ENCODE measurements around the gene ZFYVE27. TPM values are rescaled to one million over a fixed set of nuclear protein-coding genes. Genes with fewer than 3 reads are reported as not detected.

The ZFYVE27 gene
- total RNA-seq, 2 donors from 2014 or later = 24.8 to 25.5 TPM

DNA sequence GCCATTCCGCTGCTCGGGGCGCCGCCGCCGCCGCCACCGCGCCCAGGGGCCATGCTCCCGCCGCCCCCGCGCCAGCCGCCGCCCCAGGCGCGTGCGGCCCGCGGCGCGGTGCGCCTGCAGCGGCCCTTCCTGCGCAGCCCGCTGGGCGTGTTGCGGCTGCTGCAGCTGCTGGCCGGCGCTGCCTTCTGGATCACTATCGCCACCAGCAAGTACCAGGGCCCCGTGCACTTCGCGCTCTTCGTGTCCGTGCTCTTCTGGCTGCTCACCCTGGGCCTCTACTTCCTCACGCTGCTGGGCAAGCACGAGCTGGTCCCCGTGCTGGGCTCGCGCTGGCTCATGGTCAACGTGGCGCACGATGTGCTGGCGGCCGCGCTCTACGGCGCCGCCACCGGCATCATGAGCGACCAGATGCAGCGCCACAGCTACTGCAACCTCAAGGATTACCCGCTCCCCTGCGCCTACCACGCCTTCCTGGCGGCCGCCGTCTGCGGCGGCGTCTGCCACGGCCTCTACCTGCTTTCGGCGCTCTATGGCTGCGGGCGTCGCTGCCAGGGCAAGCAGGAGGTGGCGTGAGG lies 23.0 kb upstream of the ZFYVE27 start:
- H3K9me3 ChIP-seq = no peaks in the 10 kb centered on the region
- TF ChIP-seq CTCF (IDR thresholded peaks at IDR 0.05) = peak; percentile 27
- no peak for DNase-seq (ENCODE audit: low spot score)
- no peaks in the 10 kb centered on the region for H3K27me3 ChIP-seq (replicated peaks; ENCODE audit: insufficient read depth)
- H3K27ac ChIP-seq = peak overlapping the region; percentile 96 to 98
- peaks cover 12% of the 10 kb centered on the region for H3K36me3 ChIP-seq
- ATAC-seq (ENCODE audit: insufficient number of reproducible peaks, low FRiP score, low read depth) = peak; percentile 56
- H3K4me1 ChIP-seq (ENCODE audit: control insufficient read depth in 1 of 2, low read depth in 2 of 2) = peaks cover 56 to 75% of the 10 kb centered on the region in 2 donors
- H3K4me3 ChIP-seq = peak overlapping the region; percentile 86

GRCh38 chr10:97714401-97715258 lies 22.3 kb upstream of the ZFYVE27 start:
- H3K27ac ChIP-seq = peak overlapping the region; percentile 96 to 98
- peaks cover 12% of the 10 kb centered on the region for H3K36me3 ChIP-seq
- ATAC-seq (ENCODE audit: insufficient number of reproducible peaks, low FRiP score, low read depth) (peak; percentile 30), DNase-seq (ENCODE audit: low spot score) (peak; percentile 34)
- no peak for TF ChIP-seq CTCF (IDR thresholded peaks at IDR 0.05)
- H3K4me1 ChIP-seq (ENCODE audit: control insufficient read depth in 1 of 2, low read depth in 2 of 2) = peaks cover 58 to 76% of the 10 kb centered on the region in 2 donors
- no peaks in the 10 kb centered on the region for H3K27me3 ChIP-seq (replicated peaks; ENCODE audit: insufficient read depth)
- no peaks in the 10 kb centered on the region for H3K9me3 ChIP-seq
- peak overlapping the region; percentile 86 for H3K4me3 ChIP-seq

- no peak for ATAC-seq (ENCODE audit: insufficient number of reproducible peaks, low FRiP score, low read depth)
- H3K27ac ChIP-seq = peak overlapping the region; percentile 96 to 98
- no peak for TF ChIP-seq CTCF (IDR thresholded peaks at IDR 0.05)
- no peaks in the 10 kb centered on the region for H3K9me3 ChIP-seq
- H3K36me3 ChIP-seq = peaks cover 12% of the 10 kb centered on the region
- peak overlapping the region; percentile 86 for H3K4me3 ChIP-seq
- no peaks in the 10 kb centered on the region for H3K27me3 ChIP-seq (replicated peaks; ENCODE audit: insufficient read depth)
- peaks cover 53 to 70% of the 10 kb centered on the region in 2 donors for H3K4me1 ChIP-seq (ENCODE audit: control insufficient read depth in 1 of 2, low read depth in 2 of 2)
- DNase-seq (ENCODE audit: low spot score) = no peak
These were observed 21.6 kb upstream of the ZFYVE27 start for GRCh38 chr10:97715259-97715874.

- peaks cover 41 to 55% of the 10 kb centered on the region in 2 donors for H3K4me1 ChIP-seq (ENCODE audit: control insufficient read depth in 1 of 2, low read depth in 2 of 2)
- ATAC-seq (ENCODE audit: insufficient number of reproducible peaks, low FRiP score, low read depth) = no peak
- peak overlapping the region; percentile 96 to 98 for H3K27ac ChIP-seq
These were observed 19.3 kb upstream of the ZFYVE27 start for GRCh38 chr10:97717627-97718026.

More at GRCh38 chr10:97717627-97718026, 19.3 kb upstream of the ZFYVE27 start:
- H3K36me3 ChIP-seq = peaks cover 12% of the 10 kb centered on the region
- H3K9me3 ChIP-seq = no peaks in the 10 kb centered on the region
- no peaks in the 10 kb centered on the region for H3K27me3 ChIP-seq (replicated peaks; ENCODE audit: insufficient read depth)
- no peak for TF ChIP-seq CTCF (IDR thresholded peaks at IDR 0.05)
- peak overlapping the region; percentile 26 for H3K4me3 ChIP-seq
- DNase-seq (ENCODE audit: low spot score) = no peak

Data from thoracic aorta (tissue), 2 donors.